CD4-positive, alpha-beta T cell treated with Interleukin-15 for 4 hours (primary cell): ENCODE results near the gene DNAJC18.

Experiments
- DNase-seq: peaks from one replicate; pipeline ENCODE4 v3.0.0-alpha.2; 2020; ENCODE audit warnings: low spot score

DNAJC18 gene

GRCh38 chr5:139403418-139403786 lies 35.9 kb downstream of the DNAJC18 start:
- no peak for DNase-seq

DNA sequence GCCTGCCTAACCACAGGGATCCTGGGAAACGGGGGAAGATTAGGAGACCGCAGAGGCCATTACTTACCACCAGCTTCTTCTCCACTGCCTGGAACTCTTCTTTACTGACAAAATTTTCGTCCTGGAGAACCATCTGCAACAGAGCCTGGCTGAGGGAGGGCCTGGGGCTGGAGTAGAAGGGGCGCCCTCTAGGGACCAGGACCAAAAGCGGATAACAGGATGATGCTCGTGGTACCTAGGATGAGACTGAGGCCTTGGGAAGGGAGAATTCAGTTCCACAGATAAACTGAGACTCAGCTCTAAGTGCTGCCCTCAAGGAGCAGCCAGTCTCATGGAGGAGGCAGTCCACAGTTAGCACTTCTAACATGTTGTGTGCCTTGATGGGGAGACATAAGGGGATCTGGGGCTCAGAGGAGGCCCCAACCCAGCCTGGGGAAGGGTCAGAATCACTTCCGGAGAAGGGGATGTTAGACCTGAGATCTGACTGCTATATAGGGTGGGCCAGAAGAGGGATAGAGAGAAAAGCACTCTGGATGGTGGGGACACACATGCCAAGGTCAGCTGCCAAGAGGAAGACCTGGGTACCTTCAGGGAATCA lies 36.7 kb downstream of the DNAJC18 start:
- DNase-seq = no peak

GRCh38 chr5:139401546-139401945 lies 37.8 kb downstream of the DNAJC18 start:
- no peak for DNase-seq

DNA sequence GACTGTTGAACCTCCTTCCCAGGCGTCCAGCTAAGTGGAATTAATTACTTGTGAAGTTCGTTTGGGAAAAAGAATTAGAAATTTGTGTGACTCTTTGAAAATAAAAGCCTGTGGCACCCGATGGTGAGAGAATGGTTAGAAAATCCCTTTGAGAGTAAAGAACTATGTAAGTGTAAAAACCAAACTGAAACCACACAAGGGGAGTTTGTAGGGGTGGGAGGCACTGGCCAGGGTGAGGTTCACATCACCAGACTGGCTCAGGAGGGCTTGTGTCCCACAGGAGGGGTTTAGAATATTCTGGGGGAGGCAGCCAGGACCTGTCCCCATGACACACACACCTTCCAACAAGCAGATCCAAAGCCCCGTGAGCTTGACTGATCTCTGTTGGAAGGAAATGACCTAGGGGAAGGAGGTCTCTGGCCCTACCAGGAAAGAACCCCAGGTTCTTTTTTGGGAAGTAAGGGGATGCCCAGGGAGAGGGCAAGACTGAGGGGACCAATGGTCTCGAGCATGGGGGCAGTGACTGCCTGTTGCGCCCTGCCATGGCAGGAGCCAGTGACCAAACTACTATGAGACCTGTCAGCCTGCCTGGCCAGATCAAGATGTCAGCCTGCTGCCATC lies 39.7 kb downstream of the DNAJC18 start:
- DNase-seq = no peak

GRCh38 chr5:139397921-139398320 lies 41.4 kb downstream of the DNAJC18 start:
- DNase-seq = no peak

- DNase-seq = no peak
These were observed 42.6 kb downstream of the DNAJC18 start for GRCh38 chr5:139396691-139397090.

DNA sequence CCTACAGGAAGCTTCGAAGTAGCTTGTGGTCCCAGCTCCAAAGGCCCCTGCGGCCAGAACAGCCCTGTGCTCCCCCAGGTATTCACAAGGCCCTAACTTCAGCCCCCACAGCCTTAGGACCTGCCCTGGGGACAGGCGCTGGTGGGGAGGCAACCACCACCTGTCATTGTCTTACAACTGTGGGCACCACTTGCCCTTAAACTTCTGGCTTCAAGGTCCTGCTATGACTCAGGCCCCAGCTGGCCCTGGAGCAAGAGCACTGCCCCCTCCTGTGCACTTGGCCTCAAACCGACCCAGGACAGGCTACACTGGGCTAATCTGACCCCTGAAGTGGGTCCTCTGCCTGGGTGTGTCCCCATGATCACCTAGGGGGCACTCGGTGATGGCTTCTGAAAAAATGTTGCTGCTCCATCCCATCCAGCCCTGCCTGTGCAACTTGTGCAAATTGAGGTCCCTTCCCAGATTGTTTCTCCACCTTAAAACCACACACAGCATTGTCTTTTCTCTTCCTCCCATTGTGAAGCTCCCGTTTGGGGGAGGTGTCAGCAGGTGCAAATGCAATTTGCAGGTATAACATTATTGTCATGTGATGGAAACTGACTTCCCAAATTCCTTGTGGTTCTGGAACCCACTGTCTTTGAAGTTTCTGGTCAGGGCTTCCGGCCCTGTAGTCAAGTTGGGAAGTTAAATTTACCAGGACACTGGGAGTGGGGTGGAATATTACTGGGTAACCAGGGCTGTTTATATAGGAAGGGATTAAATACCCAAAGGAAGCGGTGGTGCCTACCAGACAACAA lies 43.3 kb downstream of the DNAJC18 start:
- no peak for DNase-seq

DNA sequence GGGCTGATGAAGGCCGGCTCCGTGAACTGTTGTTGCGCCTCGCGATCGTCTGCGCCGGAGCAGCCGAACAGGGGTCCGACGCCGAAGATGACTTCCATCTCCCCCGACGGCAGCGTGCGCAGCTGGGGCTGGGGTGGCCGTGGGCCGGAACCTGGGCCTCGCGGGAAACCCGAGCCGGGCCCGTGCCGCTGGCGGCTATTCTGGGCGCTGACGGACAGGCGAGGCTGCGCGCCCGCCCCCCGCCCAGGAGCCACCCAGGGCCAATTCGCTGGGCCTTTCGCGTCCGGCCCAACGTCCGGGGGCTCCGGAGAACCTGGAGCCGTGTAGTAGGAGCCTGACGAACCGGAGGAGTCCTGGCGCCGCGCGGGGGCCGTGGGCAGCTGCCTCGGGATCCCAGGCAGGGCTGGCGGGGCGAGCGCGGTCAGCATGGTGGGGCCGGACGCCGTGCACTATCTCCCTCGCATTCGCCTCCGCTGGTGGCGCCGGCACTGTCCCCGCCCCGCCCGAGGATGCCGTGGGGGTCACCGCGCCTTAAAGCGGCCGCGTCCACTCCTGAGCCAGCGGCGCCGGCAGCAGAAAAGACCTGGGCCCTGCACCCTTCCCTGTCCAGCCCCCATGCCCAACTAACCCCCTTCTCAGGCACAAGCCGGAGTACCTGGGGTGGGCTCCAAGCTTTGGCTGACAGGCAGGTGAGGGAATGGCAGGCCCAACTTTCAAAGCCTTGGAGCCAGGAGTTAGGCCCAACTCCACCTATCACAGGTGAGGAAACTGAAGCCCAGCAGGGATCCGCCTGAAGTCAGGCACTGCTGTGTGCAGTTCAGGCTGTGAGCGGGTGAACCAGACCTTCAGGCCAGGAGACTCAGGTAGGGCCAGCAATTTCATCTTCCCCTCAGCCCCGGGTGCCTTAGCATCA lies 44.4 kb downstream of the DNAJC18 start, which contains the start of gene PROB1:
Gene PROB1 (minus strand): TSS at position 451 of the 913 bp plus-strand sequence. CDS start 23 bp downstream, at position 428.
- DNase-seq = no peak

DNA sequence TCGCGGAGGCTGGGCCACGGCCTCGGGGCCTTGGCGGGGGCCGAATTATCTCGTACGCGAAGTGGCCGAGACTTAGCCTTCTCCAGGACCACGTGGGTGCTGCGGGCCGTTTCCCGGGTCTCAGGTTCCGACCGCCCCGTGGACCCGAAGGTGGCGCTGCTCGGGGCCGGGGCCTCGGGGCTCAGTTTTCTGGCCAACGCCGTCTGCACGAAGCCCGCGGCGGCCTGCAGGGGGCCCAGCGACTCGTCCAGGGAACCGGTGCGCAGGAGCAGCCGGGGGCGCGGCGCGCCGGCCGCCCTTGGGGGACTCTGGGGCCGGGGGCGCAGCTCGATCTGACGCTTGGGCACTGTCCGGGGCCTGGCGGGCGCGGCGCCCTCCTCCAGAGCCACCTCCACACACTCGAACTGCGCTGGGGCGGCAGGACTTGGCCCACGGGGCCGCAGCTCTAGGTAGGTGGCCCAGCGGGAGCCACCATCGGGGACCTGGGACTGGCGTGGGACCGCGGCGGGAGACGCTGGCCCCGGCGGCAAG lies 45.1 kb downstream of the DNAJC18 start:
- peak; percentile 56 for DNase-seq

GRCh38 chr5:139393497-139394122 lies 45.7 kb downstream of the DNAJC18 start:
- no peak for DNase-seq

DNA sequence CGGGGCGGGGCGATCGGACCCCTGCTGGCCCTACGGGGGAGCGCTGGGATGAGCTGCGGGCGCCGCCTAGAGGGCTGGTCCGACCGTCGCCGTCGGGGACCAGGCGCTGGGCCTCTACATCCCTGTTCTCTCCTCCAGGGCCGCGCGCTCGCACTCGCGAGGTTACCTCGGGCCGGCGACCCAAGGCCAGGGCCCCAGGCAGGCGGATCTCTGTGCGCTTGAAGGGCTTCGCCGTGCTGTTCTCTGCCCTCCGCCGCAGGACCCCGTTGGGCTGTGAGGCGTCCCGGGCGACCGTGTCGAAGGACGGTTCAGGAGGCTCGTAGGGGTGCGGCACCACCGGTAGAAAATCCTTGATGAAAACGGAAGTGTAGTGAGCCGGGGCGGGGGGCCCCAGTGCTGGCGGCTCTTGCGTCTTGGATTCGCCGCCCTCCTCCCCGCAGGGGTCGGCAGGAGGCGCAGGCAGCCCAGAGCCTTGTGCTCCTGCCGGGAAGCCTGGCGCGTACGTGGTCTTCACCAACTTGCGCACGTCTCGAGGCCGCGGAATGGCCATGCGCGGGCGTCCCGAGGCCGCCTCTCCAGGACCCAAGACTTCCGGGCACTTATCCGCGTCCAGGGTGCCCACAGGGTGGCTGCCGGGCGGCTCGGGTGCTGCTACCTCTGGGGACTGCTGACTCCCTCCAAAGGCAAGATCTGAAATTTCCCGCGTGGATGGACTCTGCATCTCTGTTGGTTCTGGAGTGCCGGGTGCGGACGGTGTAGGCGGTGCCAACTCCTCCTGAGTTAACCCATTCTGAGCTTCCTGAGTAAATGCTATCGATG lies 46.4 kb downstream of the DNAJC18 start:
- DNase-seq = peak; percentile 76

DNA sequence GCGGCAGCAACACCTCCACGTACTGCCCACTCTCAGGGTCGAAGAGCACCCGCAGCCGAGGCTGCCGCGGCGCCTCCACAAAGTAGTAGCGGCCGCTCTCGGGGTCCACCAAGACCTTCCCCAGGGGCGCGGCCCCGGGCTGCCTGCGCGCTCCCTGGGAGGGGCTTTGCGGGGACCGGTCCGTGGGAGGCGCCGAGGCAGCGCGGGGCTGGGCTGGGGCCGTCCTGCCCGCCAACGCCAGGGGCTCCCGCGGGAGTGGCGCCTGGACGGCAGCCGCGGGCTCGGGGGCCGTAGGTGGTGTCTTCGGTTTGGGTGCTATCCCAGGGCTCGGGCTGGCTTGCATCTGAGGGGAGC lies 47.0 kb downstream of the DNAJC18 start:
- no peak for DNase-seq

- DNase-seq = no peak
These were observed 47.6 kb downstream of the DNAJC18 start for GRCh38 chr5:139391570-139392323.

DNA sequence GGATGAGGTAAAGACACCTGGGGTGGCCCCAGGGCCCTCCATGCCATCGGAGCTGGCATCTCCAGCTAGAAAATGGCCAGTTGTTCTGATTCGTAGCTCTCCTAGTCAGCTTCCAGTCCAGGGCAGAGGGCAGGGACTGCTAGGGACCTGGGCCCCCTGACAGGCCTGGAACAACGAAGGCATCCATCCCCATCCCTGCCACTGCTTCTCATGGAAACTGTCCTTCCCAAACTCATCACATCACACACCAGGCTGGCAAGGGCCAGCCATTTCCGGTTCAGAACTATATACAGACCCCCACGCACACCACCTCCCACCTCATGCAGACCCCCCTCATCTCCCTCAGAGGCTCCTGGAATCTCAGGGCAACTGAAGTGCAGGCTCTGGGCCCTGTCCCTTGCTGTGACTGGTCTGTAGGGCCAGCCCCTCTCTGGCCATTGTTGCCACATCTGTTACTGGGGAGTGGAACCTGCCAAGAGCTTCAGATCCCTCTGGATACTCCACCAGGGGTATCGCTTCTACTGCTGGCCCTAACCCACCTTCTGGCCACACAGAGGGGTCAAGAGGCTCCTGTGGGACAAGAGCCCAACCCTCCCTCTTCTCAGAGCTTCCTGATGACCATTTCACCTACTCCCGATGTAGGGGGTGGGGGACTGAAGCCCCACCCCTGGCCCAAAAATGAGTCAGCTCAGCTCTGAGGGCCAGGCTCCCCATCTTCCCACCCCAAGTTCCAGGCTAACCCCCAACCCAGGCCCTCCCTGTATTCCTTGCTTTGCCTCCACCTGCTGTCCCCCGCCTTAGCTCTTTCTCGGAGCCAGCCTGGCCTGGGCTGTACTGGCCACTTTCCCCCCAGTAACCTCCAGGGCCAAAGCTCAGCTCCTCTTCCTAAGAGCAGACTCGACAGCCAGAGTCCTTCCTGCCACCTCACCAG lies 48.4 kb downstream of the DNAJC18 start:
- DNase-seq = no peak

GRCh38 chr5:139389701-139390638 lies 49.4 kb downstream of the DNAJC18 start, which contains the start of gene MZB1:
Gene MZB1 (minus strand): TSS chr5:139389913. CDS start chr5:139389856, 57 bp downstream.
- peak; percentile 75 for DNase-seq

GRCh38 chr5:139388198-139388821 lies 51.0 kb downstream of the DNAJC18 start:
- no peak for DNase-seq

DNA sequence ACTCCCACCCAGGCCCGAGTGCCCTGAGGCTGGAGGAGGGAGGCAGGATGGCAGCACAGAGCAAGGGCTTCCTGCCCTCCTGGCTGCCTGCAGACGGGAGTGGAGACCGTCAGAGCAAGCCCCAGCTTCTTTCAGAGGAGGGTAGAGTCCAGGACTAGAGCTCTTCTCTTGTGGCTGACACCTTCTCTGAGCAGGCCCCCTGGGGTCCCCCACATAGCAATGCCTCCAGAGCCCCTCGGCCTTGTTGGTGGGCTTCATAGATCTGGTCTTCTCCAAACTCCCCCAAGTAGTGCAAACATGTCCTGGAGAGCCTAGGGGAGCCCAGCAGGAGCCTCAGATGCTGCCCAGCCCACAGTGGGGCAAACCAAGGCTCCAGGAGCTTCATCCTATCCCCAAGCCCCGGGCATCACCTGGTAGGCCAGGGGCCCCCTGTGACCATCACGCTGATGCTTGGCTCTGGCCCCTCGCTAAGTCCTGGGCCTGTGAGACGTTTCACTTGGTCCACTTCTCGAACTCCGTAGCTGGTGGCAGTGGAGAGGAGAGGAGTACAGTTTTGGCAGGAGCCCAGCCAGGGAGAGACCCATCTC lies 51.6 kb downstream of the DNAJC18 start:
- no peak for DNase-seq
